Upper lobe of right lung (tissue), 1 donor: ENCODE data around the gene KNOP1. TPM values are rescaled to one million over a fixed set of nuclear protein-coding genes. Genes with fewer than 3 reads are reported as not detected.

ENCODE experiments used
- ATAC-seq: fragments of 200-7000 bp; cut with Tn5 transposase; one replicate; pipeline ENCODE4 v1.9.1; 2020; ENCODE audit warnings: mild to moderate bottlenecking, moderate library complexity
- DNase-seq: peaks from one replicate; pipeline ENCODE4 v3.0.0-alpha.2; 2020
- H3K27ac ChIP-seq: fragments of 200-600 bp; one replicate; pipeline ENCODE4 v1.8.0; 2022
- H3K27me3 ChIP-seq: fragments of 200-600 bp; one replicate; pipeline ENCODE4 v1.8.0; 2022; ENCODE audit warnings: mild to moderate bottlenecking
- H3K36me3 ChIP-seq: fragments of 200-600 bp; one replicate; pipeline ENCODE4 v1.8.0; 2022
- H3K4me1 ChIP-seq: fragments of 200-600 bp; one replicate; pipeline ENCODE4 v1.8.0; 2022
- H3K4me3 ChIP-seq: fragments of 200-600 bp; one replicate; pipeline ENCODE4 v1.8.0; 2022; ENCODE audit warnings: mild to moderate bottlenecking
- H3K9me3 ChIP-seq: fragments of 200-600 bp; one replicate; pipeline ENCODE4 v1.8.0; 2022
- CTCF ChIP-seq: fragments of 200-600 bp; IDR thresholded peaks from one replicate; pipeline ENCODE4 v1.8.0; 2022; ENCODE audit warnings: antibody characterized with exemption
- intact Hi-C: fragments of 100-400 bp; cut with DNase I; formaldehyde crosslinking; loops from one replicate; pipeline ENCODE4 v1.11.0; 2022
- total RNA-seq: library from RNA; stranded (reverse); fragmentation: NEBNext Ultra II Directional; extraction: Animal tissue kit (Norgen Biotek cat#: 25700); gene quantifications from one replicate; pipeline ENCODE4 v1.2.1, GENCODE V29; 2021
- donor health status: DM: no; HTN: yes; CAD: no; lungs with severe emphysema.

The KNOP1 gene
- total RNA-seq, 1 donor from 2014 or later: 12.2 TPM

GRCh38 chr16:19753815-19754643, 36.0 kb upstream of the KNOP1 start:
- ATAC-seq (no peak), DNase-seq (no peak)
- intact Hi-C loops: no loop called here
- no peak overlapping the region for H3K27ac ChIP-seq
- H3K36me3 ChIP-seq: no peaks in the 10 kb centered on the region
- no peak for TF ChIP-seq CTCF
- no peaks in the 10 kb centered on the region for H3K27me3 ChIP-seq
- H3K9me3 ChIP-seq: no peaks in the 10 kb centered on the region
- no peak overlapping the region for H3K4me3 ChIP-seq
- H3K4me1 ChIP-seq: no peaks in the 10 kb centered on the region

- H3K36me3 ChIP-seq: no peaks in the 10 kb centered on the region
- no peak overlapping the region for H3K4me3 ChIP-seq
- H3K9me3 ChIP-seq: no peaks in the 10 kb centered on the region
- H3K27ac ChIP-seq: no peak overlapping the region
- TF ChIP-seq CTCF: no peak
- H3K27me3 ChIP-seq: no peaks in the 10 kb centered on the region
- DNase-seq (no peak), ATAC-seq (no peak)
- intact Hi-C loops: no loop called here
- peaks cover 5% of the 10 kb centered on the region for H3K4me1 ChIP-seq
These were observed 33.7 kb upstream of the KNOP1 start for GRCh38 chr16:19751478-19752385.

GRCh38 chr16:19749571-19750080, 31.6 kb upstream of the KNOP1 start:
- Histone ChIP-seq H3K4me1 (peaks cover 5% of the 10 kb centered on the region), H3K27ac (no peak overlapping the region), H3K4me3 (no peak overlapping the region), H3K9me3 (no peaks in the 10 kb centered on the region), H3K27me3 (no peaks in the 10 kb centered on the region), H3K36me3 (no peaks in the 10 kb centered on the region)
- ATAC-seq (no peak), DNase-seq (no peak)
- no peak for TF ChIP-seq CTCF
- intact Hi-C loops: no loop called here

GRCh38 chr16:19748389-19749168, 30.6 kb upstream of the KNOP1 start:
- TF ChIP-seq CTCF: no peak
- intact Hi-C loops: no loop called here
- ATAC-seq (no peak), DNase-seq (no peak)
- H3K4me3 ChIP-seq: no peak overlapping the region
- no peaks in the 10 kb centered on the region for H3K9me3 ChIP-seq
- H3K27ac ChIP-seq: no peak overlapping the region
- peaks cover 5% of the 10 kb centered on the region for H3K4me1 ChIP-seq
- no peaks in the 10 kb centered on the region for H3K27me3 ChIP-seq
- no peaks in the 10 kb centered on the region for H3K36me3 ChIP-seq

- H3K4me1 ChIP-seq: peaks cover 5% of the 10 kb centered on the region
These were observed 28.5 kb upstream of the KNOP1 start for GRCh38 chr16:19746561-19746960.

More at GRCh38 chr16:19746561-19746960, 28.5 kb upstream of the KNOP1 start:
- H3K4me3 ChIP-seq: no peak overlapping the region
- intact Hi-C loops: no loop called here
- DNase-seq: no peak
- no peak for ATAC-seq
- no peaks in the 10 kb centered on the region for H3K9me3 ChIP-seq
- no peaks in the 10 kb centered on the region for H3K27me3 ChIP-seq
- no peaks in the 10 kb centered on the region for H3K36me3 ChIP-seq
- TF ChIP-seq CTCF: no peak
- H3K27ac ChIP-seq: no peak overlapping the region
